Osteocyte (in vitro differentiated cells): Measurements from ENCODE around the gene AP2B1. TPM values are rescaled to one million over a fixed set of nuclear protein-coding genes. Genes with fewer than 3 reads are reported as not detected.

Experiments
- DNase-seq: peaks from one replicate; pipeline ENCODE4 v3.0.0; 2021; ENCODE audit warnings: mixed read lengths; ENCODE audit not compliant: unreplicated experiment; ENCODE audit errors: extremely low spot score
- H3K27ac Mint-ChIP-seq: one replicate; pipeline ENCODE4 v1.8.0; 2021; ENCODE audit warnings: mild to moderate bottlenecking, mixed read lengths; ENCODE audit not compliant: unreplicated experiment
- H3K27me3 Mint-ChIP-seq: one replicate; pipeline ENCODE4 v1.8.0; 2021; ENCODE audit warnings: mixed read lengths; ENCODE audit not compliant: unreplicated experiment
- H3K36me3 Mint-ChIP-seq: one replicate; pipeline ENCODE4 v1.8.0; 2021; ENCODE audit warnings: mixed read lengths; ENCODE audit not compliant: unreplicated experiment
- H3K4me1 Mint-ChIP-seq: one replicate; pipeline ENCODE4 v1.8.0; 2021; ENCODE audit warnings: mixed read lengths; ENCODE audit not compliant: unreplicated experiment
- H3K4me3 Mint-ChIP-seq: one replicate; pipeline ENCODE4 v1.8.0; 2021; ENCODE audit warnings: mild to moderate bottlenecking, moderate library complexity, mixed read lengths; ENCODE audit not compliant: unreplicated experiment
- H3K9me3 Mint-ChIP-seq: one replicate; pipeline ENCODE4 v1.8.0; 2021; ENCODE audit warnings: mixed read lengths; ENCODE audit not compliant: unreplicated experiment
- total RNA-seq: library from RNA; stranded (reverse); gene quantifications from 2 replicates; pipeline ENCODE4 v1.2.1, GENCODE V29; 2021
- TF ChIP-seq, protein P1 (sequence below): fragments of 200-600 bp; sonication (generic); IDR thresholded peaks from 2 replicates; pipeline ENCODE4 v1.5.0; 2021; ENCODE audit warnings: antibody characterized with exemption, mild to moderate bottlenecking, moderate library complexity

Gene AP2B1
- total RNA-seq, 1 donor from 2014 or later = 201 TPM

GRCh38 chr17:35760587-35760986 is 173.5 kb downstream of the AP2B1 start, which contains the start of gene C17orf50:
Gene C17orf50, plus strand, starts transcription at chr17:35760887. Its CDS starts 55 bp downstream, at chr17:35760942.
- no peak within 1 kb of the TSS for H3K27ac Mint-ChIP-seq
- no peaks in the 10 kb centered on the region for H3K9me3 Mint-ChIP-seq
- no peaks in the 10 kb centered on the region for H3K36me3 Mint-ChIP-seq
- TF ChIP-seq, protein P1, sequence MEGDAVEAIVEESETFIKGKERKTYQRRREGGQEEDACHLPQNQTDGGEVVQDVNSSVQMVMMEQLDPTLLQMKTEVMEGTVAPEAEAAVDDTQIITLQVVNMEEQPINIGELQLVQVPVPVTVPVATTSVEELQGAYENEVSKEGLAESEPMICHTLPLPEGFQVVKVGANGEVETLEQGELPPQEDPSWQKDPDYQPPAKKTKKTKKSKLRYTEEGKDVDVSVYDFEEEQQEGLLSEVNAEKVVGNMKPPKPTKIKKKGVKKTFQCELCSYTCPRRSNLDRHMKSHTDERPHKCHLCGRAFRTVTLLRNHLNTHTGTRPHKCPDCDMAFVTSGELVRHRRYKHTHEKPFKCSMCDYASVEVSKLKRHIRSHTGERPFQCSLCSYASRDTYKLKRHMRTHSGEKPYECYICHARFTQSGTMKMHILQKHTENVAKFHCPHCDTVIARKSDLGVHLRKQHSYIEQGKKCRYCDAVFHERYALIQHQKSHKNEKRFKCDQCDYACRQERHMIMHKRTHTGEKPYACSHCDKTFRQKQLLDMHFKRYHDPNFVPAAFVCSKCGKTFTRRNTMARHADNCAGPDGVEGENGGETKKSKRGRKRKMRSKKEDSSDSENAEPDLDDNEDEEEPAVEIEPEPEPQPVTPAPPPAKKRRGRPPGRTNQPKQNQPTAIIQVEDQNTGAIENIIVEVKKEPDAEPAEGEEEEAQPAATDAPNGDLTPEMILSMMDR = no peak
- DNase-seq = no peak
- peaks cover 15% of the 10 kb centered on the region for H3K4me1 Mint-ChIP-seq
- peaks cover 4% of the 10 kb centered on the region for H3K27me3 Mint-ChIP-seq
- no peak within 1 kb of the TSS for H3K4me3 Mint-ChIP-seq

DNA sequence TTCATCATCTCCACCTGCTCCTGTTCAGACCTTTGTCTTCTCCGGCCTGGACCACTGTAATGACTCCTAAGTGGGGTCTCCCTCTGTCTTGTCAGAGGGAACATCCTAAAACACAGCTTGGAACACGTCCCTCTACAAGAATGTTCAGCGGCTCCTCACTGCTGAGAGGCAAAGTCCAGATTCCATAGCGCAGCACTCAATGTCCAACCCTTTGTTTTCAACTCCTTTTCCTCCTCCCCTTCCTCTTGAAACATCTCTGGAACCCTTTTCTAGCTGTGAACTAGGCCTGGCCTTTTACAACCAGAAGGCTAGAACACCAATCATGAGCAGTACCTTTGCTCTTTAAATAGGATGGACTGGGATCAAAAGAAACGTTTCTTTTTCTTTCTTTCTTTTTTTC is 174.5 kb downstream of the AP2B1 start:
- no peak overlapping the region for H3K27ac Mint-ChIP-seq
- no peak for DNase-seq
- no peak overlapping the region for H3K4me3 Mint-ChIP-seq

GRCh38 chr17:35763767-35764122 is 176.6 kb downstream of the AP2B1 start:
- TF ChIP-seq, protein P1 = no peak

More for the DNA sequence above, 174.5 kb downstream of the AP2B1 start:
- Mint-ChIP-seq H3K9me3 (no peaks in the 10 kb centered on the region), H3K4me1 (peaks cover 20% of the 10 kb centered on the region), H3K27me3 (peaks cover 4% of the 10 kb centered on the region), H3K36me3 (no peaks in the 10 kb centered on the region)
- TF ChIP-seq, protein P1 = no peak

DNA sequence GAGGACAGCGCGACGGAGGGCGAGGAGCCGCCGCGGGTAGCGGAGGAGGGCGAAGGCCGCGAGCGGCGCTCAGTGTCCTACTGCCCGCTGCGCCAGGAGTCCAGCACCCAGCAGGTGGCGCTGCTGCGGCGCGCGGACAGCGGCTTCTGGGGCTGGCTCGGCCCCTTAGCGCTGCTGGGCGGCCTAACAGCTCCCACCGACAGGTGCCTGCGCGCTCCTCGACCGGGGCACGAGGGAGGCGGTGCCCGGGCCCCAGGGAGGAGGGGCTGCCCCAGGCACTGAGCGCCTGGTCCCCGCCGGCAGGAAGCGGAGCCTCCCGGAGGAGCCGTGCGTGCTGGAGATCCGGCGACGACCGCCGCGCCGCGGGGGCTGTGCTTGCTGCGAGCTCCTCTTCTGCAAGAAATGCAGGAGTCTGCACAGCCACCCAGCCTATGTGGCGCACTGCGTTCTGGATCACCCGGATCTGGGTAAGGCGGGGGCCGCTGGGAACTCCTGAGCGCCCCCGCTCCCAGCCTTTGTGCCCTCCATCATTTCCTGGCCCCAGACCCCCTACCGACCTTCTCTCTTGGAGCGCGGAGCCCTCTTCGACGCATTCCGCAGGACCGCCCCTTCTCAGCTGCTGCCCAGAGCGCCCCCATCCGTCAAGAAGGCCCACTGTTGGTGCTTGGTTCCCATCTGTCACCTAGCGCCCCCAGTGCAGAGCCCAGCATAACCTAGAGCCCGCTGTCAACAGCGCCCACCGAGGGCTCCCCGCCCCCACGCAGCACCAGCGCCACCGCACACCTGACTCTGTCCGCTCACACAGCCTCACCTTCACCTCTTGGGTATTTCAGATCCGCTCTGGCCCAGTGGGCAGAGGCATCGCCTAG is 177.2 kb downstream of the AP2B1 start:
- TF ChIP-seq, protein P1 = peak; percentile 95
- Mint-ChIP-seq H3K27me3 (peaks cover 4% of the 10 kb centered on the region), H3K9me3 (no peaks in the 10 kb centered on the region), H3K4me3 (peak overlapping the region; percentile 73), H3K27ac (no peak overlapping the region), H3K4me1 (peaks cover 20% of the 10 kb centered on the region), H3K36me3 (no peaks in the 10 kb centered on the region)
- DNase-seq = peak; percentile 95

More at GRCh38 chr17:35763767-35764122, 176.6 kb downstream of the AP2B1 start:
- H3K27me3 Mint-ChIP-seq = peaks cover 4% of the 10 kb centered on the region
- H3K4me1 Mint-ChIP-seq = peaks cover 20% of the 10 kb centered on the region
- H3K4me3 Mint-ChIP-seq = peak overlapping the region; percentile 73
- H3K27ac Mint-ChIP-seq = no peak overlapping the region
- H3K9me3 Mint-ChIP-seq = no peaks in the 10 kb centered on the region
- H3K36me3 Mint-ChIP-seq = no peaks in the 10 kb centered on the region
- DNase-seq = no peak

DNA sequence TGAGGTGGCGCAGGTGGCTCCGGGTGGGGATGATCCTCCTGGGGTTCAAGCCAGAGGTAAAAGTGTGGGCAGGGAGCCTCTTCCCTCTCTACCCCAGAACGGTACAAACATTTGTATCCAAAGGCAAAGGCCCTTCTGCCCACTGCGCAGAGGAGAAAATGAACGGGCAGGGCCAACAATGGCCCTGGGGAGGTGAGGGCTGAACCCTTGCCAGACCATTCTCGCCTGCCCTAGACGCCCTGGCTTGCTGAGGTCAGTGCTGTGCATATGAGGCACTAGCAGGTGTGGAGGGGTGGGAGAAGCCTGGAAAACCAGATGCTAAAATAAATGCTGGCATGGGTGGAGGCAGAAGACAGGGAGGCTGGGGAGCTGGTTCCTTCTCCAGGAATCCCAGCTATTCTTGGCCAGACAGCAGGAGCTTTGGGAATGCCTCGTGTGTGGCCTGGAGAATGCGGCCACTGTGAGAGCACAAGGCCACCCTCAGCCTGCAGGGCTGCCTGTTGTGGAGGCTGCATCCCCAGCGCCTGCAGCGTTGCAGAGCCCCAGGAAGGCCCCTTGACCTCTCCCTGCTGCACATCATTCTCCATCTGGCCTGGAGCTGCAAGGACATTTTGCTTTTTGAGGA is 178.1 kb downstream of the AP2B1 start:
- H3K36me3 Mint-ChIP-seq = no peaks in the 10 kb centered on the region
- H3K4me1 Mint-ChIP-seq = peaks cover 20% of the 10 kb centered on the region
- DNase-seq = no peak
- H3K27me3 Mint-ChIP-seq = peaks cover under 1% of the 10 kb centered on the region
- TF ChIP-seq, protein P1 = no peak
- H3K9me3 Mint-ChIP-seq = no peaks in the 10 kb centered on the region
- peak overlapping the region; percentile 73 for H3K4me3 Mint-ChIP-seq
- H3K27ac Mint-ChIP-seq = no peak overlapping the region
